ENCODE results near the gene PPP1R9A.

The PPP1R9A gene

GRCh38 chr7:94907026-94907810 lies at the start of gene PPP1R9A:
PPP1R9A (plus strand) TSS chr7:94907594; CDS start chr7:94910114, 2,520 bp downstream.
- DNase-seq (ENCODE audit: low read depth in 2 of 2) = no peak

GRCh38 chr7:94871132-94871531 lies 36.3 kb upstream of the PPP1R9A start:
- no peak for DNase-seq (ENCODE audit: low read depth in 2 of 2)

- DNase-seq (ENCODE audit: low read depth in 2 of 2) = no peak
Measured at GRCh38 chr7:94873239-94873638, 34.2 kb upstream of the PPP1R9A start.

GRCh38 chr7:94874036-94874785 lies 33.2 kb upstream of the PPP1R9A start:
- no peak for DNase-seq (ENCODE audit: low read depth in 2 of 2)

GRCh38 chr7:94875201-94875600 lies 32.2 kb upstream of the PPP1R9A start:
- DNase-seq (ENCODE audit: low read depth in 2 of 2) = no peak

- no peak for DNase-seq (ENCODE audit: low read depth in 2 of 2)
Measured at GRCh38 chr7:94877731-94878670, 29.4 kb upstream of the PPP1R9A start.

GRCh38 chr7:94882891-94883290 lies 24.5 kb upstream of the PPP1R9A start:
- DNase-seq (ENCODE audit: low read depth in 2 of 2) = no peak

- no peak for DNase-seq (ENCODE audit: low read depth in 2 of 2)
Measured at GRCh38 chr7:94883616-94884015, 23.8 kb upstream of the PPP1R9A start.

- DNase-seq (ENCODE audit: low read depth in 2 of 2) = no peak
Measured at GRCh38 chr7:94888551-94888950, 18.8 kb upstream of the PPP1R9A start.

- no peak for DNase-seq (ENCODE audit: low read depth in 2 of 2)
Measured at GRCh38 chr7:94888995-94889523, 18.3 kb upstream of the PPP1R9A start.

GRCh38 chr7:94890216-94890615 lies 17.2 kb upstream of the PPP1R9A start:
- no peak for DNase-seq (ENCODE audit: low read depth in 2 of 2)

- DNase-seq (ENCODE audit: low read depth in 2 of 2) = no peak
Measured at GRCh38 chr7:94893661-94894060, 13.7 kb upstream of the PPP1R9A start.

- DNase-seq (ENCODE audit: low read depth in 2 of 2) = no peak
Measured at GRCh38 chr7:94897541-94897940, 9.9 kb upstream of the PPP1R9A start.

- no peak for DNase-seq (ENCODE audit: low read depth in 2 of 2)
Measured at GRCh38 chr7:94898340-94898739, 9.1 kb upstream of the PPP1R9A start.

GRCh38 chr7:94901981-94902380 lies 5.4 kb upstream of the PPP1R9A start:
- DNase-seq (ENCODE audit: low read depth in 2 of 2) = no peak

- no peak for DNase-seq (ENCODE audit: low read depth in 2 of 2)
Measured at GRCh38 chr7:94903971-94904370, 3.4 kb upstream of the PPP1R9A start.

- no peak for DNase-seq (ENCODE audit: low read depth in 2 of 2)
Measured at GRCh38 chr7:94904982-94905381, 2.4 kb upstream of the PPP1R9A start.

- no peak for DNase-seq (ENCODE audit: low read depth in 2 of 2)
Measured at GRCh38 chr7:94906065-94906851, 1.1 kb upstream of the PPP1R9A start.

GRCh38 chr7:94907811-94908322 lies 473 bp downstream of the PPP1R9A start:
- DNase-seq (ENCODE audit: low read depth in 2 of 2) = no peak

- no peak for DNase-seq (ENCODE audit: low read depth in 2 of 2)
Measured at GRCh38 chr7:94908323-94909178, 1.2 kb downstream of the PPP1R9A start.

All from fibroblast of skin of left quadriceps (primary cell).